ENCODE data around the gene MPV17L2.
"Not testable (repeated sequence)": the region's sequence is repeated elsewhere in the genome, so short reads cannot be mapped to it uniquely, and the experiment has no call there.

Gene MPV17L2

DNA sequence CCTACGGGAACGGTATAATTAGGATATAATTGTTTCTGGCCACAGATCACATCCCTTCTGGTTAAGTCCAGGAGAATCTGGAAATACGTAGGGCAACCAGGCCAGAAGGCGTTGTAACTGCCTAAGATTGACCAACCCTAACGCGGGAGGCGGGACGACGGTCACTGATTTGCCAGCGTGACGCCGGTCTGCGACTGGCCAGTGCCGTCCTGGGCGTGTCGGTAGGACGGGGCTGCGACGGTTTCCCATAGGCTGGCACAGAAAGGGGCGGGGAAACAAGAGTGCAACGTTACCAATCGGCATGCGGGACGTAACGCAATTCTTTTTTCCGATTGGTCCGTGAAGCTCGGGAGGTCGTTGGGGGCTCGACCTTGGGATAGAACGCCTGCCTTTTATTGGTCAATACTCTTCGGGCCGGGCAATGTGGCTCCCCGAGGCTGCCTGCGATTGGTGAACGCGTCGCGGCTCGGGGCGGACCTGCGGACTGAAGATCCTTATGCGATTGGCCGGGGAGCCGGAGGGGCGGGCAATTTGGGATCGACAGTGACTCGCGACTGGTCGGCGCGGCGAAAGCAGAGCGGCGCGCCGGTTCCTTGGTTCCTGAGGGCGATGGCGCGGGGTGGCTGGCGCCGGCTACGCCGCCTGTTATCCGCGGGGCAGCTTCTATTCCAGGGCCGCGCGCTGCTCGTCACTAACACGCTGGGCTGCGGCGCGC is at the start of gene MPV17L2:
Gene MPV17L2 (plus strand): TSS at position 546 of the 715 bp plus-strand sequence. CDS start 64 bp downstream, at position 610.
- DNase-seq (ENCODE audit: low spot score), result peak; percentile 93

DNA sequence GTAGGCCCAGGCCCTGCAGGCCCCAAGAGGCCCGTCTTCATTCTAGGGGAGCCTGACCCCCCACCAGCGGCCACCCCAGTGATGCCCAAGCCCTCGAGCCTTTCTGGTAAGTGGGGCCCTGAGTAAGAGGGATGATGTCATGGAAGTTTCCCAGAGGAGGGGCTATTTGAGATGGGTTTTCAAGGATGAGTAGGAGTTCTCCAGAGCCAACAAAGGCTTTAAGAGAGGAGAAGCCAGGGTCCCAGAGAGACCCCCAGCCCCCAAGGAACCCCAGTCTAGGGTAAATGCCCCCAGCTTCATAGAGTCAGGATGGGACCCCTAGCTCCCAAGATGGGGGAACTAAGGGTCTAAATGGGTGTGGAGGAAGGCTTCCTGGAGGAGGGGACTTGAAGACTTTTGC is 49.1 kb upstream of the MPV17L2 start:
- no peak for DNase-seq (ENCODE audit: low spot score)

DNA sequence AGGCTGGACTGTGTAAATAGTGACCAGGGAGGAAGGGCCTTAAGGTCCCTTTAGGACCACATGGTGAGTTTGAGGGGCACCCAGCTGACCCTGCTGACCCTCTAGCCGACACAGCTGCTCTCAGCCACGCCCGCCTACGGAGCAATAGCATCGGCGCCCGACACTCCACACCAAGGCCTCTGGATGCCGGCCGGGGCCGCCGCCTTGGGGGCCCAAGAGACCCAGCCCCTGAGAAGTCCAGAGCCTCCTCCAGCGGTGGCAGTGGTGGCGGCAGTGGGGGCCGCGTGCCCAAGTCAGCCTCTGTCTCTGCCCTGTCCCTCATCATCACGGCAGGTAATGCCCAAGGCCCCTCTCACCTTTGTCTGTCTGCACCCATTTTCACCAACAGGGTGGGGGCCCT is 48.7 kb upstream of the MPV17L2 start:
- no peak for DNase-seq (ENCODE audit: low spot score)

DNA sequence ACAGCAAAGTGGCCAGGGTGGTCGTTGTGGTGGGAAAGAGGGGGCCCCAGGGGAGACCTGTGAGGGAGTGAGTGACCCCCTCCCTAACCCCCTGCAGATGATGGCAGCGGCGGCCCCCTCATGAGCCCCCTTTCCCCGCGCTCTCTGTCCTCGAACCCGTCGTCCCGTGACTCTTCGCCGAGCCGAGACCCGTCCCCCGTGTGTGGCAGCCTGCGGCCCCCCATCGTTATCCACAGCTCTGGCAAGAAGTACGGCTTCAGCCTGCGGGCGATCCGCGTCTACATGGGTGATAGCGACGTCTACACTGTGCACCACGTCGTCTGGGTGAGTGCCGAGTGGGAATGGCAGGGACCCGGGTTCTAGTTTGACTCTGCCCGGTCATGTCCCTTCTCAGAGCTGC is 48.1 kb upstream of the MPV17L2 start:
- DNase-seq (ENCODE audit: low spot score), result no peak

DNA sequence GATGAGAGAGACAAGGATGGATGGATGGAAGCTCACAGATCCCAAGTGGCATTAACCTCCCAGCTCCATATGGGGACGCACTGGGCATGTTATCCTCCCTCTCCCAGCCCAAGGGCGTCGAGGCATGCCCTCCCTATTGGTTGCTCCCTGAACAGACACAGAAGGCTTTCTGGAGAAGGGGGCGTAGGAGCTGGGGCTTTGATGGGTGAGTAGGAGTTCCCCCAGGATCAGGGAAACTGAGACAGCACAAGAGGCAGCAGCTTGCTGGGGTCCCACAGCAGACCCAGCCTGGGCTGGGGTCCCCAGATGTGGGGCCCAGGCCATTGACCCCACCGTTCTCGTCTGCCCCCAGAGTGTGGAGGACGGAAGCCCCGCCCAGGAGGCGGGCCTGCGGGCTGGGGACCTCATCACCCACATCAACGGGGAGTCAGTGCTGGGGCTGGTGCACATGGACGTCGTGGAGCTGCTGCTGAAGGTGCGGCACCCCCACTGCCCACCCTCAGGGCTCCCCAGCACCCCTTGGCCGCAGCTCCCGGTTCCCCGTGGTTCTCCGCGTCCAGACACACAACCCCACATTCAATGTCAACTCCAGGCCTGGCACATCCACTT is 47.5 kb upstream of the MPV17L2 start:
- DNase-seq (ENCODE audit: low spot score), result no peak

DNA sequence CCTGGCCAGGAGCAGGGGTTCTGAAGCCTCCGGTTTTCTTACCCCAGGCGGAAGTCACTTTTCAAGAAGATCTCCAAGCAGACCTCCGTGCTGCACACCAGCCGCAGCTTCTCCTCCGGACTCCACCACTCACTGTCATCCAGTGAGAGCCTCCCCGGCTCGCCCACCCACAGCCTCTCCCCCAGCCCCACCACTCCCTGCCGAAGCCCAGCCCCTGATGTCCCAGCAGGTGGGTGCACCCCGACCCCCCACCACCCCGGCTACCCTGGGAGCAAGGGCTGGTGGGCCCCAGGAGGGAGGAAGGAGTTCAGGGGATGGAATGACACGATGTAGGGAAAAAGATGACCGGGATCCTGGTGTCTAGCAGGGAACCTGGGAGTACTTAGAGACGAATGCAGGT is 45.6 kb upstream of the MPV17L2 start:
- no peak for DNase-seq (ENCODE audit: low spot score)

DNA sequence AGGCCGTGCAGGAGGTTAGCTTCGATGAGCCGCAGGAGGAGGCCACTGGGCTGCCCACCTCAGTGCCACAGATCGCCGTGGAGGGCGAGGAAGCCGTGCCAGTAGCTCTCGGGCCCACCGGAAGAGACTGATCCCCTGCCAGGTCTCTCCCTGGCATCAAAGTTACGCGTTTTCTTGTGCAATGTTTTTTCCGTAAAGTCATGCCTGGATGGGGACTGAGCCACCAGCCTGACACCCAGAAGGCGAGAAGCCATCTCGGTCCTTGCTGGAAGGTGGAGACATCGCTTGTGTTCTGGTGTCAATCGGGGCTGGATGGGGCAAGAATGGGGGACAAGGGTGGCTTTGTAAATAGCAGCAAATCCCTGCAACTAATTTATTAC is 43.4 kb upstream of the MPV17L2 start:
- DNase-seq (ENCODE audit: low spot score), result no peak

DNA sequence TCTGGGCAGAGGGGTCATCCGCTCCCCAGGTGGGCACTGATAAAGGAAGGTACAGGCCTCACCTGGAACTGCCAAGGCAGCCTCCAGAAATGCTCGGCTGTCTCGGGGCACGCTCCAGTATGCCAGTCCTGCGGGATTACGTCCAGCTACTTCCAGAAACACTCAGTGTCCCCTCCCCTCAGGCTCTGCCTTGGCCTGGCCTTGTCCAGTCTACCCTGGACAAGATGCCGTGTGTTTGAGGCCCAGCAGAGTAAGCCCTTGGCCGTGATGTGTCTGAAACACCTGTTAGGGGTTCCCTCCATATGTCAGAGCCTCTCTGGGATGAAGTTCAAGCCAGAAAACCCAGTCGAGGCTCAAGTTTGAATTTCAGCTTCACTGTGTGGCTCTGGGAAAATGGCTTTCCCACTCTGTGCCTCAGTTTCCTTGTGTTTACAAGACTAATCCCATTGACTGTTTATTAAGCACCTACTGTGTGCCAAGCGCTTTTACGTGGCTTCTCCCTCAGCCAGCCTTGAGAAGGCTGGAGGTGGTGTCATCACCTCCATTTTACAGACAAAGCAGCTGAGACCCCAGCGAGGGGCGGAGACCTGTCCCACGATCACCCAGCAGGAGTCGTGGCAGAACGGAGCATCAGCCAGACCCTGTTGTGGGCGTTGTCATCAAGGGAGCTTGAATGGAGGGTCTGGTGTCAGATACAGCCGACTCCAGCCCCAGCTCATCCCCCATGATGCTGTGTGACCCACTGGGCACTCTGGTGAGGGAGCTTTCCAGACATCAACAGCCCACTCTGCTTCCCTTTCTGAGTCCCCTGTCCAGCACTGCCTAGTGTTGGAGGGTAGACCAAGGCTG is 42.0 kb upstream of the MPV17L2 start:
- no peak for DNase-seq (ENCODE audit: low spot score)

DNA sequence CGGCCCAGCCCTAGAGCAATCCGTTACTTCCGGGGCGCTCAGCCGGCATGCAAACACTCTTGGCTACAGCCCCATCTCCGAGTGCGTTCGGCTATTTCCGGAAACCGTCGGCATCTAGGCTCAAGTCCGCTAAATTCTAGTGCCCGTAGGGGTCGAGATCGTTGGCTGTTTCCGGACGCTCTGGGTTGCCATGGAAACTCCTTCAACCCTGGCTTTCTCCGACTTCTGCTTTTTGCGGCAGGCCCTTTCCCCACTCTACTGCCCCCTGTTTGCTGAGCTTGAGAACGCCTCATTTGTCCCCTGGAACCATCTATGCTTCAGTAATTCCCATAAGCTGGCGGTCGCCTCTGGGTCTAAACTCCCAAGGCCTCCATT is 40.6 kb upstream of the MPV17L2 start:
- peak; percentile 99 for DNase-seq (ENCODE audit: low spot score)

DNA sequence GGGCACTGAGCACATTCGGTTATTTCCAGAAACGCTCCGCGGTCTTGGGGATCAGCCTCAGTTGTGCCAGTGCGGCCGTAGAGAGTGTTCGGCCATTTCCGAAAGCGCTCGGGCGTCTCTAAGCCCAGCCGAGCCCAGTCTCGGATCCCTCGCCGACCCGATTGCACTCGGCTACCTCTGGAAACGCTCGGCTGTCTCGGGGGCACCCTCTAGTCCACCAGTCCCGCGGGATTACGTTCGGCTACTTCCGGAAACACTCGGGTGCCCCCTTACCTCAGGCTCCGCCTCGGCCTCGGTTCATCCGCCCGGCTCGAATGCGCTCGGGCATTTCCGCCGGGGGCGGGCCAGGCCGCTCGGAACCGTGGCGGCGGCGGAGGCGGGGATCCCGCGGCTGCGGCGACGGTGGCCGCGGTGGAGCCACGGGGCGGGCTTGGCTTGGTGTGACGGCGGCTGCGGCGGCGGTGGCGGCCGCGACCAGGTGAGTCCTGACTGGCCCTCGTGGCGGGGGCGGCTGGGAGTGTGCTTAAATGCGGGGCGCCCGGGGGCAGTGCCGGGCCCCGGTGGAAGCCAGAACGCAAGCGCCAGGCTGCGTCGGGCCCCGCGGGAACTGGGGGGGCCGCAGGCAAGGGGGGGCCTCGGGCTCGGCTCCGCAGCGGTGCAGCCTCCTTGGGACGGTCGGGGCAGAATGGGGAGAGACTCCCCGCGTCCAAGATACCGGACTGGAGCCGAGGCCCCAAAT is 40.0 kb upstream of the MPV17L2 start, which contains the start of gene PIK3R2:
Gene PIK3R2 (plus strand): TSS at position 347 of the 739 bp plus-strand sequence. CDS start 2,717 bp downstream, outside the sequence.
- DNase-seq (ENCODE audit: low spot score), result peak; percentile 97

DNA sequence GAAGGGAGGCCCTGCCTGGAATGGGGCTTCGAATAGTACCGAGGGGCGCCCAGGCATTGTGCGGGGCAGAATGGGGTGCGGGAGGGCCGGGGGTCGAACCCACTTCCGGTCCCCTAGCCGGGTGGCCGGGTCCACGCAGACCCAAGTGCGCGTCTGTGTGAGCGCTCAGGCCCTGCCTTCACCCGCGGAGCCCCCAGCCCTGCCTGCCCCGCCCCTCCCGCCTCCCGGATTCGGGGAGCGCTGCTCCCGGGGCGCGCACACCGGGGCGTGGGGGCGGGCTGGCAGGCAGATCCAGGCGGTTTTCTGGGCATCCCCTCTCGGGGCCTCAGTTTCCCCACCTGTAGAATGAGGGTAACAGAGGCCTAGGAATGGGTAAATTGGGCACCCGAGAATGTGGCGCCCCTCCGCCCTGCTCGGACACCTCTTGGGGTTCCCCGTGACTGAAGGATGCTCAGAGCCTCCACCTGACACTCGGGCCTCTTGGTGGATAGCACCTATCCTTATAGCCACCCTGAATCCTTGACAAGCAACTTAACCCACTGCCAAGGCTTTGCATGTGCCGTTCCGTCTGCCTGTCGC is 39.4 kb upstream of the MPV17L2 start:
- no peak for DNase-seq (ENCODE audit: low spot score)

DNA sequence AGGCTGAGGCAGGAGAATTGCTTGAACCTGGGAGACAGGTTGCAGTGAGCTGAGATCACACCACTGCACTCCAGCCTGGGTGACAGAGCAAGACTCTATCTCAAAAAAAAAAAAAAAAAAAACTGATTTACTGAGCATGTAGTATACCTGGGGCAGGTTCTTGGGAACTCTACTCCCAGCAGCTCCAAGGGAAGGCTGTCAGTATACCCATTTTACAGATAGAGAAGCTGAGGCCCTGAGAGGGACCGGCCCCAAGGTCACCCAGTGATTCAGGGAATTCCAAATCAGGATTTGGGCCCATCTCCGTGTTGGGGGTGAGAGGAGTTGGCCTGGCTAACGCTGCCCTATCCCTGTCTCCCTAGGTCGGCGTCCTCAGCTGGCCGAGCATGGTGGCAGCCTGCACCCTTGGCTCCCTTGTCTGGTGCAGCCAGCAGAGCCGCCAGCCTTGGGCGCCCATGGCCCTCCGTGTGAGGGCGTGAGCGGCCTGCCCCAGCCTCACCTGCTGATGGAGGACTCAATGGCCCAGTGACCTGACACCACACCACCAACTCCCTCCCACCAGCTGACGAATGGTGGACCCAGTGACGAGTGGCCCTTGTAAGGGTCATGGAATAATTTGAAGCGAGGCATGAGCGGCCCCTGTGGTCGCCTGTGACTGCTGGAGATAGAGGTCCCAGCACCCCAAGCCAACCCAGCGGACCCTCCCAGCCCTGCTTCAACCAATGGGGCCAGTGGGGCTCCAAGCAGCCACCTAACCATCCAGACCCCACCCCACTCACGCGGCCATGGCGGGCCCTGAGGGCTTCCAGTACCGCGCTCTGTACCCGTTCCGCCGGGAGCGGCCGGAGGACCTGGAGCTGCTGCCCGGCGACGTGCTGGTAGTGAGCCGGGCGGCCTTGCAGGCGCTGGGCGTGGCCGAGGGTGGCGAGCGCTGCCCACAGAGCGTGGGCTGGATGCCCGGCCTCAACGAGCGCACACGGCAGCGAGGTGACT is 37.6 kb upstream of the MPV17L2 start:
- no peak for DNase-seq (ENCODE audit: low spot score)

DNA sequence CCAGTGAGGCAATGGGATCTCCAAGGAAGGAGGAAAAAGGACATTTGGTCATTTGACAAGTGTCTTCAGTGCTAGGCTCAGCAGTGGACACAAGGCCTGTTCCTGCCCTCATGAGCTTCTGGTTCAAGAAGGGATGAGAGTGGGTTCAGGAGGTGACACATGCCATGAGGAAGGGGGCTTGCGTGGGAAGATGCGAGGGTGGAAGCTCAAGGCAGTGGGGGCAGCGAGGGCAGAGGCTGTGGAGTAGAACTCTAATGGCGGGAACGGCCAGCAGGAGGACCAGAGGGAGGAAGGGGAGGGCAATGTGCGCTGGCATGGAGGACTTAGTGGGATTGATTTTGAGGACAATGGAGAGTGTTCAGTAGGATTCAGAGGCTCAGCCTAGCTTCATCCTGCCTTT is 36.8 kb upstream of the MPV17L2 start:
- DNase-seq (ENCODE audit: low spot score), result no peak

DNA sequence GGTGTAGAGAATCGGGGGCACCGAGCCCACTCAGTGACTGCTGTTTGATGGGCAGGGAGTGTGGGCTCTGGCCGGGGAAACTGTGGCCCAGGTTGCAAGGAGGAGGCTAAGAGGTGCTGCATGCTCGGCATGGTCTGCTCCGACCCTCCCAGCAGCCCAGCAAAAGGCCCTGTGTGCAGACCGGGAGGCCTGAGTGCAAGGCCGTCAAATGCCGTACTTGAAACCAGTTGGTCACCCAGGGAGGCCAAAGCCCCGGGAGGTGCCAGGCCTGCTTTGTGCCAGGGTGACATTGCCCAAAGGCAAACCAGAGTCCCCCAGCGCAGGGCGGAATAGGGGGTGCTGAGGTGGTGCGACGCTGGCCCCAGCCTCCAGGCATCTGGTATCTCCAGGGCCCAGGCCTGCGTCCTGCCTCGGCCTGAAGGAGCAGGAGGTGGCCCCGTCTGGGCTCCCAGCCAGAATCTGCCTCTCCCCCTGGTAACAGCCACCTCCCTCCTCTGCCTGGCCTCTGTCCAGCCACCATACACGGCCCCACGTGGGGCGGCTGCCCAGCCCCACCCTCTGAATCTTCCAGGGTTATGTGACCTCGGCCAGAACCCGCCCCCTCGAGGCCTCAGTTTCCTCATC is 36.1 kb upstream of the MPV17L2 start:
- no peak for DNase-seq (ENCODE audit: low spot score)

DNA sequence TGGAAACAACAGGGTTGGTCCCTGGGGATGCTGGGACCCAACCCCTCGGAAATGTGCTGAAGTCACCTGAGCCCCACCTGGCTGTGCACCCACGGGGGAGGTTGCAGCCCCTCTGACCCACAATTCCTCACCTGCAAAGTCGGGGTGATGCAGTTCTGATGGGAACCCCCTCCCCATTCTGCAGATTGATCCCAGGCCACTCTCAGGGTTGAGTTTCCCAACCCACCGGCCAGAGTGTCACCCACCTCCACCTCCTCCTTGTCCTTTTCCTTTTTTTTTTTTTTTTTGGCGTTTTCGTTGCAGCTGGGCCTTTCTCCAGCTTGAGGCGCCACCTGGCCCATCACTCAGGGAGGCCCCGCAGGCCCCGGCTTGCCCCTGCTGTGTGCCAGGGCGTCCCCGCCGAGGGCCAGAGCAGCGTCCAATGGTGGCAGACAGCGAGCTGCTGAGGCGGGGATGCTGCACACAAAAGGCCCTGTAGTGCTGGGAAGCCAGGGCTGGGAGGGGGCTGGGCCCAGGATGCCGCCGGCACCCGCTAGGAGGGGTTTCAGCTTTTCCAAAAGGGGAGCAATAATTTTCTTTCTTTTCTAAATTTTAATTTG is 35.5 kb upstream of the MPV17L2 start:
- DNase-seq (ENCODE audit: low spot score), result peak; percentile 57

DNA sequence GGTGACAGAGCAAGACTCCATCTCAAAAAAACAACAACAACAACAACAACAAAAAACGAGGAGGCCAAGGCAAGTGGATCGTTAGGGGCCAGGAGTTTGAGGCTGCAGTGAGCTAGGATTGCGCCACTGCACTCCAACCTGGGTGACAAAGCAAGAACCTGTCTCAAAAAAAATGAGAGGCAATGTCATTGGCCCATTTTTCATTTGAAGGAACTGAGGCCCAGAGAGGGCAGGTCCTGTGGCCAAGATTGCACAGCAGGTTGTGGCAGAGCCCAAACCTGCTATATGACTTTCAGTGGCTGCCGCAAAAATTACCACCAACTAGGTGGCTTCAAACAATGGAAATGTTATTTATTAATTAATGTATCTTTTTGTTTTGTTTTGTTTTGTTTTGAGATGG is 34.6 kb upstream of the MPV17L2 start:
- DNase-seq (ENCODE audit: low spot score), result no peak

DNA sequence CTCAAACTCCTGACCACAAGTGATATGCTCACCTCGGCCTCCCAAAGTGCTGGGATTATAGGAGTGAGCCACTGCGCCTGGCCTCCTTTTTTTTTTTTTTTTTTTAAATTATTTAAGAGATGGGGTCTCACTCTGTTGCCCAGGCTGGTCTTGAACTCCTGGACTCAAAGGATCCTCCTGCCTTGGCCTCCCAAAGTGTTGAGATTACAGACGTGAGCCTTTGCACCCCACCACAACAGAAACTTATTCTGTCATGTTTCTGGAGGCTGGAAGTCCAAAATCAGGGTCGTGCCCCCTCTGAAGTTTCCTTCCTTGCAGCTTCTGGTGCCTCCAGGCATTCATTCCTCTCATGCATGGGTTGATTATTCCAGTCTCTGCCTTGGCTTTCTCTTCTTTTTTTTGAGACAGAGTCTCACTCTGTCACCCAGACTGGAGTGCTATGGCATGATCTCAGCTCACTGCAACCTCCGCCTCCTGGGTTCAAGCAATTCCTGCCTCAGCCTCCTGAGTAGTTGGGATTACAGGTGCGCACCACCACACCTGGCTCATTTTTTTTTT is 33.9 kb upstream of the MPV17L2 start:
- DNase-seq (ENCODE audit: low spot score), result not testable (repeated sequence)

DNA sequence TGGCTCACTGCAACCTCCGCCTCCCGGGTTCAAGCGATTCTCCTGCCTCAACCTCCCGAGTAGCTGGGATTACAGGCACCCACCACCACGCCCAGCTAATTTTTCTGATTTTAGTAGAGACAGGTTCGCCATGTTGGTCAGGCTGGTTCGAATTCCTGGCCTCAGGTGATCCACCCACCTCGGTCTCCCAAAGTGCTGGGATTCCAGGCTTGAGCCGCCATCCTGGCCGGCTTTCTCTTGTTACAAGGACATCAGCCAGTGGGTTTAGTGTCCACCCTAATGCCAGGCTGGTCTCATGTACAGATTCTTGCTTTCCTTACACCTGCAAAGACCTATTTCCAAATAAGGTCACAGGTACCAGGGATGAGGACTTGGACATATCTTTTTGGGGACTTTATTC is 33.2 kb upstream of the MPV17L2 start:
- no peak for DNase-seq (ENCODE audit: low spot score)

DNA sequence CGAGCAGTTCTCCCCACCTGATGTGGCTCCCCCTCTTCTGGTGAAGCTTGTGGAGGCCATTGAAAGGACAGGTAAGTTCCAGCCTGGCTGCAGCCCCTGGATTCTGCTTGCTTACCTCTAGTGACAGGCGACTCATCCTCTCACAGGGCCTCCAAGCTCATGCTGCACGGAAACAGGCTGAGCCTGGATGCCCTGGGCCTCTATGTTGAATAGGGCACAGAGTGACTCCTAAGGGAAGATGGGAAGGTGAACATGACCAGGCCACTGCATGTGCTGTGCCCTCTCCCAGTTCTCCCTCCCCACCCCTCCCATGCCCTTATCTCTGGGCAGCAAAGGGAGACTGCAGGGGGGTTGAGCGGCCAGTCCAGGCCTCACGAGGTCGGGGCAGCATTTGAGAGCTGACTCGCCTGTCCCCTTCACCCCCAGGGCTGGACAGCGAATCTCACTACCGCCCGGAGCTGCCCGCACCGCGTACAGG is 32.5 kb upstream of the MPV17L2 start:
- DNase-seq (ENCODE audit: low spot score), result no peak
